WERI-Rb-1 (cell line): ENCODE data around the gene SERPINA10.

Experiments used
- DNase-seq: peaks from one replicate; pipeline ENCODE4 v3.0.0-alpha.2; 2020
- H3K27ac ChIP-seq: fragments of 250-450 bp; sonication (Bioruptor Pico); 2 replicates; pipeline ENCODE4 v1.5.1; 2020; ENCODE audit warnings: mild to moderate bottlenecking, moderate library complexity
- H3K27me3 ChIP-seq: fragments of 250-450 bp; sonication (Bioruptor Pico); 2 replicates; pipeline ENCODE4 v1.5.1; 2021; ENCODE audit warnings: mild to moderate bottlenecking, low read depth, moderate library complexity; ENCODE audit not compliant: insufficient read depth, severe bottlenecking
- H3K36me3 ChIP-seq: fragments of 250-450 bp; sonication (Bioruptor Pico); 2 replicates; pipeline ENCODE4 v1.5.1; 2020; ENCODE audit warnings: mild to moderate bottlenecking, moderate library complexity
- H3K4me3 ChIP-seq: 2 replicates; pipeline ENCODE4 v1.5.1; 2011; ENCODE audit warnings: low read depth, mild to moderate bottlenecking, control low read depth, low read length
- H3K9me3 ChIP-seq: fragments of 250-450 bp; sonication (Bioruptor Pico); 2 replicates; pipeline ENCODE4 v1.5.1; 2021; ENCODE audit warnings: mild to moderate bottlenecking, moderate library complexity; ENCODE audit not compliant: severe bottlenecking
- TF ChIP-seq, protein P1 (sequence below): IDR thresholded peaks from 2 replicates; pipeline ENCODE4 v1.5.1; 2011; ENCODE audit warnings: low read depth, mild to moderate bottlenecking, control low read depth, inconsistent platforms, low read length

The SERPINA10 gene

DNA sequence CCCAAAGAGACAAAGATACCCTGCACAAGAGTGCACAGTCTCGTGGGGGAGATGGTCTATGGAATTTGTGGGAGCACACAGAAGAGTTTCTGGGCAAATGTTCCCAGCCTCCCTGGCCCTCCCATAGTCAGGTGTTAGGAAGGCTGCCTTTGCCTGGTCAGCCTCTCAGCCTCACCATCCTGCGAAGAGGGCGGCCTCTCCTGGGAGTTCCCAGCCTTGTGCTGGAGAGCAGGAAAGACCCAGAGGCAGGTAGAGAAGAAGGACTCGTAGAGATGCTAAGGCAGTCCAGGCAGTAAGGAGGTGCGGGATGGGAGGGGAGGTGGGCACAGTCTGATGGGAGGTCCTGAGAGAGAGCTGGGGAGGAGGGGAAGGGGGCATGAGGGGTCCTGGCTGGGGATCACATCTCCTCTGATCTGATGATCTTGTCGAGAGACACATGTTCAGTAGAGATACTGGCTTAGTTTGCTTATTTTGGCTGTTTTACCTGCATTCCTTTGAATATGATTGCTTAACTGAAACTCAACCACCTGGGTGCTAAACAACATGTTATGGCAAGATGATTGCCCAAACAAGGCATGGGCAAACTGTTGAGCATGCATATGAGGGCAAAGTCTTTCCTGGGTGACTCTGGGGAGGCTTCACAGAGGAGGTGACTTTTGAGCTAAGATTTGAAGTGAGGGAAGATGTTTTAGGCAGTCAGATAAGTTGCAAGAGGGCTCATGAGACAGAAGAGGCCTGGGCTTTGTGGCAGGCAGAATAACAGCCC, 19.6 kb upstream of the SERPINA10 start:
- Histone ChIP-seq H3K27me3 (peaks cover 2% of the 10 kb centered on the region), H3K36me3 (no peaks in the 10 kb centered on the region), H3K27ac (no peak overlapping the region), H3K9me3 (peaks cover 7% of the 10 kb centered on the region), H3K4me3 (no peak overlapping the region)
- no peak for DNase-seq
- TF ChIP-seq, protein P1, sequence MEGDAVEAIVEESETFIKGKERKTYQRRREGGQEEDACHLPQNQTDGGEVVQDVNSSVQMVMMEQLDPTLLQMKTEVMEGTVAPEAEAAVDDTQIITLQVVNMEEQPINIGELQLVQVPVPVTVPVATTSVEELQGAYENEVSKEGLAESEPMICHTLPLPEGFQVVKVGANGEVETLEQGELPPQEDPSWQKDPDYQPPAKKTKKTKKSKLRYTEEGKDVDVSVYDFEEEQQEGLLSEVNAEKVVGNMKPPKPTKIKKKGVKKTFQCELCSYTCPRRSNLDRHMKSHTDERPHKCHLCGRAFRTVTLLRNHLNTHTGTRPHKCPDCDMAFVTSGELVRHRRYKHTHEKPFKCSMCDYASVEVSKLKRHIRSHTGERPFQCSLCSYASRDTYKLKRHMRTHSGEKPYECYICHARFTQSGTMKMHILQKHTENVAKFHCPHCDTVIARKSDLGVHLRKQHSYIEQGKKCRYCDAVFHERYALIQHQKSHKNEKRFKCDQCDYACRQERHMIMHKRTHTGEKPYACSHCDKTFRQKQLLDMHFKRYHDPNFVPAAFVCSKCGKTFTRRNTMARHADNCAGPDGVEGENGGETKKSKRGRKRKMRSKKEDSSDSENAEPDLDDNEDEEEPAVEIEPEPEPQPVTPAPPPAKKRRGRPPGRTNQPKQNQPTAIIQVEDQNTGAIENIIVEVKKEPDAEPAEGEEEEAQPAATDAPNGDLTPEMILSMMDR, result no peak

DNA sequence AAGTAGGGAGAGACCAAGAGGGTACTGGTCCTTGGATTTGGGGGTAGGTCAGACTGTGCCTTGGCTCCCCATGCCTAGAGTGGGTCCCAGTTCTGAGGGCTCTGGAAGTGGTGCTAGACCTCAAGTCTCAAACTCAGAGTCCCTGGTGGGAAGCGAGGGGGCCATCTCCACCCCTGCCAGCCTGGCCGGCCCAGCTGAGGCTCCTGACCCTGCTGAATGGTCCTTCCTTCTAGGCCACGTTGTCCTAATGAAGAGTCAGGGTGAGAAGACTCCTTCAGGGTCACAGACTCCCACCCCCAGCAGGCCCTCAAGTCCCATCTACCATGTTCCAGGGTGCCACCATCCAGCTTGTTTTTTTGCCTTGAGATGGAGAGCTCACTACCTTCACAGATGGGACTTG, 17.2 kb upstream of the SERPINA10 start:
- TF ChIP-seq, protein P1, result no peak
- no peak for DNase-seq
- peaks cover 10% of the 10 kb centered on the region for H3K9me3 ChIP-seq

DNA sequence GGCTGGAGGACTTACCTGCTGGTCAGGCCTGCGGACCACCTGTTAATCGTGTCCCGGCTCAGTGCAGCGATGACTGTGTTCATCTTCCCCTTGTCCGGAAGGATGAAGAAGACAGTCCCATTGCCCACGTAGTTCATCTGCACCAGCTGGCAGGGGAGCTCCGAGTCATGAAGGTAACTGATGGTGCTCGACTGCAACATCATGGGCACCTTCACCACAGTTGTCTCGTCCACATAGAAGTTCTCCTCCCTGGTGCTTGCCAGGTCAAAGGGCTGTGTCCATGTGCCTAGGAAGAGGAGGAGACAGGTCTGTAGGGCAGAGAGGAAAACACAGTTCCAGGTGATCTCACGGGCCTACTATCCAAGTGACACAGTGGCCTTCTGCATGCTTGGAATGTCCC, 16.7 kb upstream of the SERPINA10 start:
- Histone ChIP-seq H3K27me3 (peaks cover 2% of the 10 kb centered on the region), H3K27ac (no peak overlapping the region), H3K36me3 (no peaks in the 10 kb centered on the region), H3K4me3 (no peak overlapping the region), H3K9me3 (peaks cover 10% of the 10 kb centered on the region)
- no peak for DNase-seq
- TF ChIP-seq, protein P1, result no peak

More for the DNA sequence above, 17.2 kb upstream of the SERPINA10 start:
- no peak overlapping the region for H3K4me3 ChIP-seq
- no peak overlapping the region for H3K27ac ChIP-seq
- H3K36me3 ChIP-seq, result no peaks in the 10 kb centered on the region
- H3K27me3 ChIP-seq, result peaks cover 2% of the 10 kb centered on the region

DNA sequence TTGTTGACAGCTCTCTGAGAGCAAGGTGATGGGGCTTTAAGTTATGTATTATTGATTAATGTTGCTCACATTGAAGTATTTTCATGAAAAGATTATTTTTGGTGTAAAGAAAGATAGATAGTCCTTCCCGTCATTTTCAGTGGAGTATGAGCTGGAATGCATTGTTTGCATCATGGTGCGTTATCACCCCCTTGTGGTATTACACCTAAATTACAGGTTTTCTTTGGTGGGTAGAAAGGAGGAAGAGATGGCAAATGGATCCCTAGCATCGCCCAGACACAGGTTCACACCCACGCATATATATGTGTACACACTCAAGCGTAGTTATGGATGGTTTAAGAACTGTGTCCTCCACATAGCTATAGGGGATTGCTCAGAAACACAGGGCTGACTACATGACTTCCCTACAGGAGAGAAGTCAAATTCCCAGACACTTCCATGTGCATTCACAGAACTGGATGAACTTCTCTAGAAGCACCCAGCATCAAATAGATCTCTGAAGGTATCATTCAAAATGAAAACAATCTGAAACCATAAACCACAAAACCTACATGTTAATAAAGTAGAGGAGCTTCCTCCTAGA, 14.4 kb upstream of the SERPINA10 start:
- Histone ChIP-seq H3K9me3 (peaks cover 10% of the 10 kb centered on the region), H3K27me3 (peaks cover 2% of the 10 kb centered on the region), H3K4me3 (no peak overlapping the region), H3K36me3 (no peaks in the 10 kb centered on the region), H3K27ac (no peak overlapping the region)
- TF ChIP-seq, protein P1, result peak; percentile 43; the same call in 1 of the 2 replicates
- DNase-seq, result no peak

DNA sequence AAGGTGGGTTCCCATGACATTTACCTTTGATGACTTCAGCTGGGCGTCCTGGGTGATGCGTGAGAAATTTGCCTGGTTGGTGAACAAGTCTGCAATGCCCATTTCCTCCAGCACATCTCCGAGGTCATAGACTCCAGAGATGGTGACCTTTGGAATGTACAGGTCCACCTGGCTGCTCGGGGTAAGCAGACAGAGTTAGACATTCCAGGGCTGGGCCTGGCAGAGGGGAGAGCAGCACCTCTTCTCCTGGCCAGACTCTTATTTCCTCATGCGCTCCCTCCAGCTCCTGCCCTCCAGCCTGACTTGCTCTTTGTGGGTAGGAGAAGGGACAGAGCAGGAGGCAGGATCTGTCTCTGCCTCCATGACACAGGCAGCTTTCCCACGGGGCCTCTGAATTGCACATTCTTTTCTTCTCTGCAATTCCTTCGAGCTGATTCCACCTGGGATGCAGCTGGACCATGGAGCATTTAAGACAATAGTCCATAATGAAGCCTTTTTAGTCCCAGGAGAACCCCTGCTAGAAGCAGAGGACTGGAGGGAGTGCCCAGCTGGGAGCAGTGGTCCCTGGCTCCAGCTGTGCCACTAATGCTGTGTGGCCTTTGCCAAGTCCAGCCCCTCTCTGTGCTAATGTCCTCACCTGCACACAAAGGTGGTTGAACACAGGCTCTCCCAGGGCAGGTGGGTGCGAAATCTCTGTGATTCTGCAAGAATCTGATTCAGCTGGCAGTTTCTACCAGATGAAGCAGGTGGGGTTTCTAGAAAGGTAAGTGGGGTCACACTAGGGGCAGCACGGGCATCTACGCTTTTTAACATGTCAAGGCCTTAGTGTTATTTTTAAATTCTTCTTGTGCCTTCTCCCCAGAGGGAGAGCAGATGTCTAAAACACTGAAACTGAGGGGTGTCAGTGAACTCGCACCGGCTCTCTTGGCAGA, 13.2 kb upstream of the SERPINA10 start:
- Histone ChIP-seq H3K9me3 (peaks cover 14% of the 10 kb centered on the region), H3K36me3 (no peaks in the 10 kb centered on the region), H3K4me3 (no peak overlapping the region), H3K27ac (no peak overlapping the region), H3K27me3 (peaks cover 2% of the 10 kb centered on the region)
- TF ChIP-seq, protein P1, result no peak
- no peak for DNase-seq
